HepG2 (cell line): ENCODE results near the gene SLC35F6. TPM values are rescaled to one million over a fixed set of nuclear protein-coding genes. Genes with fewer than 3 reads are reported as not detected.
A peak's percentile ranks its signal among the peaks of the same experiment; 100 is the strongest.

Experiments
- ATAC-seq: fragments of 200-7000 bp; cut with Tn5 transposase; 3 replicates; pipeline ENCODE4 v1.9.1; 2020; ENCODE audit warnings: mild to moderate bottlenecking, moderate library complexity
- BruUV-seq: library from RNA; stranded (reverse); fragments of 400-500 nt; replicated peaks from 2 replicates; lab custom pipeline; 2021; lab: Mats Ljungman, UMichigan
- CTCF ChIA-PET: fragments of 300-600 bp; formaldehyde crosslinking; extraction: SDS; loops from one replicate; lab custom pipeline; 2021; ENCODE audit warnings: low total read pairs, inconsistent platforms, low intra/inter-chr PET ratio; lab: Yijun Ruan, JAX
- POLR2A ChIA-PET: fragments of 350-600 bp; sonication (Branson Sonifier 250); formaldehyde crosslinking; loops from one replicate; lab custom pipeline; 2020; ENCODE audit warnings: antibody characterized with exemption, inconsistent platforms; lab: Yijun Ruan, JAX
- DNase-seq: peaks from one replicate; pipeline ENCODE4 v3.0.0-alpha.2; 2015; ENCODE audit warnings: low spot score
- FAIRE-seq: peaks from 3 replicates; lab custom pipeline; 2011; peaks lifted over from hg19 to GRCh38; lab: Jason Lieb, UNC
- H2AFZ ChIP-seq: one replicate; pipeline ENCODE4 v1.6.1; 2011; ENCODE audit warnings: low read length, inconsistent platforms
- H3K27ac ChIP-seq: fragments of 300-600 bp; 3 replicates; pipeline ENCODE4 v1.8.0; 2011; ENCODE audit warnings: mixed run types, mild to moderate bottlenecking, mixed read lengths, low read length, inconsistent platforms; ENCODE audit not compliant: insufficient read depth; ENCODE audit errors: extremely low read length
- H3K27me3 ChIP-seq, 2 experiments: fragments of 200-600 bp in 1 of 2; 2 replicates in 1 of 2; 3 replicates in 1 of 2; pipeline versions ENCODE4 v1.6.0 to v1.8.0; 2011; ENCODE audit warnings: low read length in 2 of 2, mild to moderate bottlenecking in 2 of 2, moderate library complexity in 2 of 2, inconsistent platforms in 1 of 2; ENCODE audit not compliant: insufficient read depth in 2 of 2, control insufficient read depth in 1 of 2
- H3K36me3 ChIP-seq, 2 experiments: fragments of 200-600 bp in 1 of 2; replicated peaks in 1 of 2; 2 replicates in 1 of 2; 3 replicates in 1 of 2; pipeline versions ENCODE4 v1.5.1 to v1.8.0; 2011; ENCODE audit warnings: low read length in 2 of 2, inconsistent platforms in 1 of 2; ENCODE audit not compliant: insufficient read depth in 2 of 2, control insufficient read depth in 1 of 2
- H3K4me1 ChIP-seq: 2 replicates; pipeline ENCODE4 v1.5.1; 2012; ENCODE audit warnings: low read length, inconsistent platforms; ENCODE audit not compliant: insufficient read depth
- H3K4me2 ChIP-seq: 2 replicates; pipeline ENCODE4 v1.6.0; 2011; ENCODE audit warnings: low read depth, low read length, inconsistent platforms
- H3K4me3 ChIP-seq, 3 experiments: fragments of 200-600 bp in 1 of 3; sonication (generic), shearing (Covaris generic) in 1 of 3; replicated peaks in 1 of 3; 2 replicates each; pipeline ENCODE4 v1.5.1; 2011 to 2016; ENCODE audit warnings: low read length in 3 of 3, inconsistent platforms in 2 of 3, low read depth in 2 of 3, mild to moderate bottlenecking in 2 of 3, control low read depth in 1 of 3, mixed read lengths in 1 of 3; ENCODE audit not compliant: insufficient read depth in 1 of 3
- H3K79me2 ChIP-seq: one replicate; pipeline ENCODE4 v1.6.1; 2011; ENCODE audit warnings: low read length, inconsistent platforms; ENCODE audit not compliant: insufficient read depth
- H3K9ac ChIP-seq: 2 replicates; pipeline ENCODE4 v1.6.0; 2011; ENCODE audit warnings: mild to moderate bottlenecking, low read depth, low read length, inconsistent platforms; ENCODE audit not compliant: insufficient read depth
- H3K9me3 ChIP-seq: 2 replicates; pipeline ENCODE4 v1.5.1; 2012; ENCODE audit warnings: mild to moderate bottlenecking, low read length
- H4K20me1 ChIP-seq: 2 replicates; pipeline ENCODE4 v1.6.0; 2011; ENCODE audit warnings: inconsistent platforms, mild to moderate bottlenecking, low read length, moderate library complexity; ENCODE audit not compliant: insufficient read depth
- CHD4 ChIP-seq: fragments of 200-600 bp; sonication (generic); IDR thresholded peaks from 2 replicates; pipeline ENCODE4 v1.7.0; 2017; ENCODE audit warnings: mild to moderate bottlenecking, low read length, borderline replicate concordance
- GATAD1 ChIP-seq: IDR thresholded peaks from 2 replicates; pipeline ENCODE4 v1.6.1; 2016; ENCODE audit warnings: missing genetic modification reagents, missing compliant biosample characterization
- HOXA9 ChIP-seq: sonication (generic); formaldehyde crosslinking; IDR thresholded peaks from 2 replicates; pipeline ENCODE4 v1.8.1; 2022; ENCODE audit warnings: missing genetic modification reagents, mild to moderate bottlenecking, moderate library complexity, borderline replicate concordance
- NPAS2 ChIP-seq: sonication (generic); formaldehyde crosslinking; IDR thresholded peaks from 2 replicates; pipeline ENCODE4 v1.8.0; 2022; ENCODE audit warnings: mild to moderate bottlenecking, missing genetic modification reagents, borderline replicate concordance
- RARA ChIP-seq: IDR thresholded peaks from 2 replicates; pipeline ENCODE4 v1.6.1; 2016; ENCODE audit warnings: missing genetic modification reagents, missing compliant biosample characterization
- RXRA ChIP-seq: sonication (generic); formaldehyde crosslinking; IDR thresholded peaks from 2 replicates; pipeline ENCODE4 v1.5.1; 2020; ENCODE audit warnings: missing genetic modification reagents
- ZNF629 ChIP-seq: sonication (generic); formaldehyde crosslinking; conservative IDR thresholded peaks from 2 replicates; pipeline ENCODE4 v1.5.0; 2020; ENCODE audit warnings: missing genetic modification reagents
- WGBS: methylation state at CpG from one replicate; pipeline ENCODE4 v1.1.6; 2017; ENCODE audit warnings: low lambda C conversion rate; 5-methylcytosine and 5-hydroxymethylcytosine counted together
- in situ Hi-C: cut with HindIII; loops from 2 replicates; pipeline ENCODE4 v1.10.0; 2017; ENCODE audit warnings: low pct_unique_long_range_greater_than_20kb; ENCODE audit not compliant: extremely low pct_ligation_motif_present
- intact Hi-C: fragments of 100-400 bp; cut with micrococcal nuclease; formaldehyde crosslinking; loops from one replicate; pipeline ENCODE4 v1.10.0; 2022; ENCODE audit not compliant: unreplicated experiment
- polyA plus RNA-seq, 8 experiments: library from polyadenylated mRNA; depleted of rRNA in 3 of 8; stranded (reverse) in 7 of 8; unstranded in 1 of 8; fragments of >200 nt; fragmentation: Illumina TruSeq in 4 of 8; extraction: Trizol in 4 of 8; gene quantifications; 2 replicates each; pipeline versions ENCODE4 v1.2.1 to v1.2.3, GENCODE V29; 2011 to 2016; ENCODE audit warnings: low read depth in 4 of 8, missing spikeins in 1 of 8, mixed read lengths in 1 of 8; ENCODE audit not compliant: insufficient read depth in 1 of 8
- total RNA-seq, 5 experiments: library from RNA; depleted of rRNA; stranded (reverse); fragments of >200 nt; fragmentation: Illumina TruSeq; extraction: Trizol; gene quantifications; 2 replicates each; pipeline ENCODE4 v1.2.3, GENCODE V29; 2016; ENCODE audit warnings: low read depth in 1 of 5

The SLC35F6 gene
- total and polyA plus RNA-seq, 2 of the 13 experiments (the other 11 are each of a cell fraction or from before 2014, with no cell fraction given) = 15.2 to 21.2 TPM

DNA sequence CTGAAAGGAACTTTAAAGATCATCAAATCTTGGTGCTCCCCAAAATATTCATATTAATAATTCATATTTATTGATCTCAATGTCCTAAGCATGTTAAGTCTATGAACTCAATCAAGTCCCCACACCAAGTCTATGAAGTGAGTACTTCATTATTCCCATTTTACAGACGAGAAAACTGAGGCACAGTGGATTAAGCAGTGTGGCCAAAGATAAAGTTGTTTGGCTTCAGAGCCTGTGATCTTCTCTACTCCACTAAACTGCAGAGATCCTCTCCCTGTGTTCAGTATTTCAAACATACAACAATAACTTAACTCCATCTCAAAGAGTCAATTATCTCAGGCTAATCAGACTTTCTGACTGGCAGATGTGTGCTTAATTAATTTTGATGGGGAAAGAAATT lies 41.8 kb upstream of the SLC35F6 start:
- BruUV-seq = no TSS peak
- H4K20me1 ChIP-seq = no peaks in the 10 kb centered on the region
- WGBS = 29% methylated on average over 1 of the region's 1 CpG
- in situ Hi-C loops = no loop called here
- no peak for TF ChIP-seq NPAS2
- 0 out of 2 replicates have a peak, but pooled peaks have one; percentile 31 for TF ChIP-seq HOXA9
- TF ChIP-seq CHD4 = peak; percentile 87; the same call in 1 of the 2 replicates
- TF ChIP-seq ZNF629 (CRISPR knock-in tag) = peak; percentile 90
- intact Hi-C loops = loop anchor here (10.0 kb wide), 1 partner anchor 88 kb away; no protein-coding TSS in a partner anchor
- ATAC-seq (no peak), DNase-seq (no peak), FAIRE-seq (no peak)
- no peaks in the 10 kb centered on the region for H3K36me3 ChIP-seq
- peaks cover 3 to 69% of the 10 kb centered on the region in 2 experiments; a peak in 4 of 5 replicates for H3K27me3 ChIP-seq
- H2AFZ ChIP-seq = no peak overlapping the region
- no peaks in the 10 kb centered on the region for H3K79me2 ChIP-seq
- ChIA-PET CTCF (no interaction called here), POLR2A (no interaction called here)
- H3K4me3 ChIP-seq = no peak overlapping the region
- H3K9me3 ChIP-seq = no peaks in the 10 kb centered on the region
- no peak overlapping the region for H3K9ac ChIP-seq
- H3K4me2 ChIP-seq = no peak overlapping the region
- H3K4me1 ChIP-seq = peaks cover 48% of the 10 kb centered on the region
- H3K27ac ChIP-seq = no peak overlapping the region

DNA sequence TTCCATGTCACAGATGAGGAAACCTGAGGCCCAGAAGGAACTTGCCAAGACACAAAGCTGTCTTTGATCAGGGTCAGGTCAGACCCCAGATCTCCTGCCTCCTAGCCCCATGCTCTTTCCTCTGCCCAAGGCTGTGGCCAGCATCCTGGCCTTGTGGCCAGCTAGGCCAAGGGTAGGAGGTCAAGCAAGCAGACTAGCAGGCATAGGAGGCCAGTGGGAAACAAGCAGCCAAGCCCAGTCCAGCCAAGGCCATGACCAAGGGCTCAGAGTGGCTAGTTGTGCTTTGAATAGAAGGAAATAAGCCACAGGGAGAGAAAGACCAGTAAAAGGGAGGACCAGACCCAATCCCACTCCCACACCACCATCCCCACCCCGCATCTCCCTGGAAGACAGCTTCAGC lies 41.2 kb upstream of the SLC35F6 start:
- Histone ChIP-seq H3K36me3 (no peaks in the 10 kb centered on the region), H3K9me3 (no peaks in the 10 kb centered on the region), H2AFZ (no peak overlapping the region), H3K79me2 (no peaks in the 10 kb centered on the region), H3K4me3 (no peak overlapping the region), H3K4me2 (no peak overlapping the region), H4K20me1 (no peaks in the 10 kb centered on the region), H3K27ac (no peak overlapping the region), H3K27me3 (peaks cover 3 to 63% of the 10 kb centered on the region in 2 experiments; a peak in 4 of 5 replicates), H3K4me1 (peaks cover 48% of the 10 kb centered on the region), H3K9ac (no peak overlapping the region)
- DNase-seq = no peak
- in situ Hi-C loops (no loop called here), intact Hi-C loops (loop anchor here (10.0 kb wide), 1 partner anchor 88 kb away; no protein-coding TSS in a partner anchor)
- POLR2A ChIA-PET = no interaction called here
- TF ChIP-seq RXRA (0 out of 2 replicates have a peak, but pooled peaks have one; percentile 21), GATAD1 (CRISPR knock-in tag) (no peak), RARA (CRISPR knock-in tag) (0 out of 2 replicates have a peak, but pooled peaks have one; percentile 36)
- no peak for ATAC-seq
- BruUV-seq = no TSS peak
- CTCF ChIA-PET = no interaction called here
- WGBS = 80% methylated on average over 1 of the region's 1 CpG
- no peak for FAIRE-seq
